Keratinocyte (primary cell): ENCODE data around the gene CDKN2AIP. TPM values are rescaled to one million over a fixed set of nuclear protein-coding genes. Genes with fewer than 3 reads are reported as not detected.

Experiments
- DNase-seq: peaks from one replicate; pipeline ENCODE4 v3.0.0-alpha.2; 2011; ENCODE audit warnings: low read depth, missing footprints, low spot score
- FAIRE-seq: peaks from 2 replicates; lab custom pipeline; 2011; peaks lifted over from hg19 to GRCh38; lab: Jason Lieb, UNC
- H2AFZ ChIP-seq: 2 replicates; pipeline ENCODE4 v1.6.0; 2012; ENCODE audit warnings: low read length, control low read depth, inconsistent platforms; ENCODE audit not compliant: control insufficient read depth
- H3K27ac ChIP-seq: 2 replicates; pipeline ENCODE4 v1.5.1; 2011; ENCODE audit warnings: low read length; ENCODE audit not compliant: control insufficient read depth, insufficient read depth
- H3K27me3 ChIP-seq: 3 replicates; pipeline ENCODE4 v1.6.0; 2011; ENCODE audit warnings: low read length; ENCODE audit not compliant: control insufficient read depth, insufficient read depth; ENCODE audit errors: extremely low read depth
- H3K36me3 ChIP-seq, 2 experiments: 2 replicates in 1 of 2; 3 replicates in 1 of 2; pipeline ENCODE4 v1.5.1; 2011; ENCODE audit warnings: low read length in 2 of 2, mild to moderate bottlenecking in 1 of 2; ENCODE audit not compliant: control insufficient read depth in 2 of 2, insufficient read depth in 2 of 2; ENCODE audit errors: extremely low read depth in 1 of 2
- H3K4me1 ChIP-seq: 3 replicates; pipeline ENCODE4 v1.5.1; 2011; ENCODE audit warnings: low read length; ENCODE audit not compliant: control insufficient read depth, insufficient read depth; ENCODE audit errors: extremely low read depth
- H3K4me2 ChIP-seq: 3 replicates; pipeline ENCODE4 v1.6.0; 2011; ENCODE audit warnings: low read depth, low read length; ENCODE audit not compliant: control insufficient read depth, insufficient read depth; ENCODE audit errors: extremely low read depth
- H3K4me3 ChIP-seq, 3 experiments: fragments of 200-600 bp in 1 of 3; sonication (generic) in 1 of 3; 2 replicates in 2 of 3; 3 replicates in 1 of 3; pipeline ENCODE4 v1.5.1; 2011 to 2016; ENCODE audit warnings: low read length in 3 of 3, mild to moderate bottlenecking in 3 of 3, control low read depth in 2 of 3, inconsistent platforms in 1 of 3, low read depth in 1 of 3, mixed read lengths in 1 of 3, mixed run types in 1 of 3, moderate library complexity in 1 of 3; ENCODE audit not compliant: control insufficient read depth in 2 of 3, insufficient read depth in 2 of 3; ENCODE audit errors: extremely low read depth in 1 of 3
- H3K79me2 ChIP-seq: 2 replicates; pipeline ENCODE4 v1.6.0; 2012; ENCODE audit warnings: low read length; ENCODE audit not compliant: control insufficient read depth, insufficient read depth
- H3K9ac ChIP-seq: 3 replicates; pipeline ENCODE4 v1.6.0; 2011; ENCODE audit warnings: low read length; ENCODE audit not compliant: control insufficient read depth, insufficient read depth; ENCODE audit errors: extremely low read depth
- H3K9me1 ChIP-seq: 3 replicates; pipeline ENCODE4 v1.6.0; 2011; ENCODE audit warnings: low read length; ENCODE audit not compliant: control insufficient read depth, insufficient read depth; ENCODE audit errors: extremely low read depth
- H3K9me3 ChIP-seq: 2 replicates; pipeline ENCODE4 v1.5.1; 2012; ENCODE audit warnings: low read depth, low read length; ENCODE audit not compliant: control insufficient read depth
- H4K20me1 ChIP-seq: 3 replicates; pipeline ENCODE4 v1.6.0; 2011; ENCODE audit warnings: low read length; ENCODE audit not compliant: control insufficient read depth, insufficient read depth; ENCODE audit errors: extremely low read depth
- EZH2 ChIP-seq: IDR thresholded peaks from one replicate; pipeline ENCODE4 v1.6.1; 2012; ENCODE audit warnings: inconsistent platforms, mild to moderate bottlenecking, low read length, moderate library complexity
- dilution Hi-C: fragments of 300-500 bp; cut with MboI; formaldehyde crosslinking; loops from one replicate; pipeline ENCODE4 v1.7.0; 2020; ENCODE audit warnings: low sequenced_read_pairs; ENCODE audit not compliant: extremely low pct_ligation_motif_present
- polyA plus RNA-seq, 5 experiments: library from polyadenylated mRNA; depleted of rRNA in 3 of 5; stranded (reverse) in 3 of 5; stranded (forward) in 1 of 5; unstranded in 1 of 5; fragments of >200 nt; gene quantifications; 1 replicate in 1 of 5; 2 replicates in 3 of 5; 3 replicates in 1 of 5; pipeline versions ENCODE4 v1.2.1 to v1.2.3, GENCODE V29; 2011 to 2012; ENCODE audit warnings: missing spikeins in 2 of 5, low read depth in 1 of 5, low replicate concordance in 1 of 5
- TF ChIP-seq, protein P1 (sequence below), 3 experiments: IDR thresholded peaks in 1 of 3; conservative IDR thresholded peaks in 1 of 3; optimal IDR thresholded peaks in 1 of 3; 2 replicates in 2 of 3; 3 replicates in 1 of 3; pipeline versions ENCODE3 to v1.5.1; 2011; ENCODE audit warnings: low read length in 3 of 3, mild to moderate bottlenecking in 3 of 3, moderate library complexity in 2 of 3, control low read depth in 1 of 3, inconsistent platforms in 1 of 3; ENCODE audit not compliant: insufficient read depth in 2 of 3; ENCODE audit errors: extremely low read depth in 1 of 3

Gene CDKN2AIP
- polyA plus RNA-seq, 1 donor (not counting 4 experiments of a cell fraction or from before 2014, with no cell fraction given), result 13.6 TPM

DNA sequence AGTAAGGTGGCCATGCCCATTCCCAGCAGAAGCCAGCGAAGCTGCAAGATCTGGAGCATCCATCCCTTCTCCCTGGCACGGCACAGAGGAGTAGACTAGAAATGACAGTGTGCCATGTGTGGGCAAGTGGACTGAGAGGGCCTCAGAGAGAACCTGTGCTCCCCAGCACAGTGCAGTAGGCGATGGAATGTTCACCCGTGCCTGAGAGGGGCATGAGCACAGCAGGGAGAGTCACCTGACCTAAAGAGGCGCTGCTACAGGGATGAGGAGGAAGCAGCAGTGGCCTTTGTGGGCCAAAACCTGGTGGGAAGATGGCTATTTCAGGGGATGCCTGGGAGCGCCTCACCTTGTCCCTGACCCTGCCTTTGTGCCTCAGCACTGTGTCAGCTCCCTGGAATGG is 8.0 kb upstream of the CDKN2AIP start:
- Histone ChIP-seq H3K4me3 (no peak overlapping the region), H3K9me3 (no peaks in the 10 kb centered on the region), H3K27ac (no peak overlapping the region), H3K27me3 (no peaks in the 10 kb centered on the region), H3K4me1 (peaks cover 15% of the 10 kb centered on the region), H3K4me2 (no peak overlapping the region), H2AFZ (no peak overlapping the region), H3K36me3 (no peaks in the 10 kb centered on the region), H3K79me2 (no peaks in the 10 kb centered on the region), H3K9ac (no peak overlapping the region), H3K9me1 (no peaks in the 10 kb centered on the region), H4K20me1 (no peaks in the 10 kb centered on the region)
- FAIRE-seq, result no peak
- dilution Hi-C loops, result no loop called here
- TF ChIP-seq, protein P1, sequence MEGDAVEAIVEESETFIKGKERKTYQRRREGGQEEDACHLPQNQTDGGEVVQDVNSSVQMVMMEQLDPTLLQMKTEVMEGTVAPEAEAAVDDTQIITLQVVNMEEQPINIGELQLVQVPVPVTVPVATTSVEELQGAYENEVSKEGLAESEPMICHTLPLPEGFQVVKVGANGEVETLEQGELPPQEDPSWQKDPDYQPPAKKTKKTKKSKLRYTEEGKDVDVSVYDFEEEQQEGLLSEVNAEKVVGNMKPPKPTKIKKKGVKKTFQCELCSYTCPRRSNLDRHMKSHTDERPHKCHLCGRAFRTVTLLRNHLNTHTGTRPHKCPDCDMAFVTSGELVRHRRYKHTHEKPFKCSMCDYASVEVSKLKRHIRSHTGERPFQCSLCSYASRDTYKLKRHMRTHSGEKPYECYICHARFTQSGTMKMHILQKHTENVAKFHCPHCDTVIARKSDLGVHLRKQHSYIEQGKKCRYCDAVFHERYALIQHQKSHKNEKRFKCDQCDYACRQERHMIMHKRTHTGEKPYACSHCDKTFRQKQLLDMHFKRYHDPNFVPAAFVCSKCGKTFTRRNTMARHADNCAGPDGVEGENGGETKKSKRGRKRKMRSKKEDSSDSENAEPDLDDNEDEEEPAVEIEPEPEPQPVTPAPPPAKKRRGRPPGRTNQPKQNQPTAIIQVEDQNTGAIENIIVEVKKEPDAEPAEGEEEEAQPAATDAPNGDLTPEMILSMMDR (optimal IDR thresholded peaks at IDR 0.05 in 1 of 3, IDR thresholded peaks at IDR 0.05 in 1 of 3, conservative IDR thresholded peaks at IDR 0.05 in 1 of 3; ENCODE audit: extremely low read depth in 1 of 3, insufficient read depth in 2 of 3, low read length in 3 of 3), result no peak
- no peak for TF ChIP-seq EZH2
- no peak for DNase-seq

DNA sequence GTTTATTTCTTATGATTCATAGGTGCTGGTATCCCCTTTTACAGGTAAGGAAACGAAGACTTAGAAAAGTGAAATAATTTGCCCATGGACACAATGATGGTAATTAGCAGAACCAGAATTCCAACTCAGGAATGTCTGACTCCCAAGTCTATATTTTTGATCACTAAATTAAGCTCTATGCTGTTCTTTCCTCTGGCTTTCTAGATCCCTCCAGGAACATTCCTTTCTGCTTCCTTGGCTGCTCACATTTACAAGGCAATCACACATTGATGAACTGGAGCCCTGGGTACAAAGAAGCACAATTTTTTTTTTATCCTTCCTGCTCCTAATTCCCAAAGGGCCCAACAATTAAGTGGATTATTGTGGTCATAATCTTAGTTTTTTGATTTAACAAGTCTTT is 7.0 kb upstream of the CDKN2AIP start:
- Histone ChIP-seq H2AFZ (no peak overlapping the region), H3K36me3 (no peaks in the 10 kb centered on the region), H3K9ac (no peak overlapping the region), H3K4me3 (no peak overlapping the region), H3K9me1 (no peaks in the 10 kb centered on the region), H3K27me3 (no peaks in the 10 kb centered on the region), H3K27ac (no peak overlapping the region), H3K4me2 (no peak overlapping the region), H3K9me3 (no peaks in the 10 kb centered on the region), H3K4me1 (peaks cover 15% of the 10 kb centered on the region), H3K79me2 (no peaks in the 10 kb centered on the region), H4K20me1 (no peaks in the 10 kb centered on the region)
- FAIRE-seq (no peak), DNase-seq (no peak)
- no peak for TF ChIP-seq EZH2
- TF ChIP-seq, protein P1 (optimal IDR thresholded peaks at IDR 0.05 in 1 of 3, IDR thresholded peaks at IDR 0.05 in 1 of 3, conservative IDR thresholded peaks at IDR 0.05 in 1 of 3; ENCODE audit: extremely low read depth in 1 of 3, insufficient read depth in 2 of 3, low read length in 3 of 3), result no peak
- dilution Hi-C loops, result no loop called here
